Liver (tissue), 9 donors: ENCODE results near the gene KCNK13. TPM values are rescaled to one million over a fixed set of nuclear protein-coding genes. Genes with fewer than 3 reads are reported as not detected.

Source experiments
- DNase-seq: peaks from one replicate; pipeline ENCODE4 v3.0.0-alpha.2; 2017; ENCODE audit warnings: low spot score
- H3K27ac ChIP-seq, 2 donors: one replicate each; pipeline ENCODE4 v1.7.0; 2013; ENCODE audit warnings: inconsistent platforms in 2 of 2, low read length in 2 of 2, control low read depth in 1 of 2, low read depth in 1 of 2, mild to moderate bottlenecking in 1 of 2
- H3K27me3 ChIP-seq, 4 donors: one replicate each; pipeline versions ENCODE4 v1.6.1 to v1.7.0; 2013; ENCODE audit warnings: low read length in 3 of 4, inconsistent platforms in 1 of 4, mild to moderate bottlenecking in 1 of 4, moderate library complexity in 1 of 4; ENCODE audit not compliant: control insufficient read depth in 4 of 4, insufficient read depth in 4 of 4
- H3K36me3 ChIP-seq, 4 donors: one replicate each; pipeline versions ENCODE4 v1.6.1 to v1.7.0; 2013; ENCODE audit warnings: low read length in 3 of 4, mild to moderate bottlenecking in 3 of 4, low read depth in 1 of 4, moderate library complexity in 1 of 4; ENCODE audit not compliant: control insufficient read depth in 4 of 4, insufficient read depth in 3 of 4
- H3K4me1 ChIP-seq, 4 donors: one replicate each; pipeline versions ENCODE4 v1.6.1 to v1.7.0; 2013; ENCODE audit warnings: low read length in 3 of 4, mild to moderate bottlenecking in 3 of 4, moderate library complexity in 1 of 4; ENCODE audit not compliant: control insufficient read depth in 4 of 4, insufficient read depth in 4 of 4
- H3K4me3 ChIP-seq, 3 donors: one replicate each; pipeline versions ENCODE4 v1.6.1 to v1.7.0; 2013; ENCODE audit warnings: low read length in 3 of 3, control low read depth in 1 of 3, low read depth in 1 of 3, mild to moderate bottlenecking in 1 of 3
- H3K9ac ChIP-seq, 2 donors: one replicate each; pipeline ENCODE4 v1.7.0; 2013; ENCODE audit warnings: low read length in 2 of 2, mild to moderate bottlenecking in 2 of 2, moderate library complexity in 2 of 2, control low read depth in 1 of 2, low read depth in 1 of 2
- H3K9me3 ChIP-seq, 4 donors: one replicate each; pipeline versions ENCODE4 v1.6.1 to v1.7.0; 2013; ENCODE audit warnings: low read length in 3 of 4; ENCODE audit not compliant: control insufficient read depth in 4 of 4
- EGR1 ChIP-seq, 2 donors: IDR thresholded peaks; 2 replicates each; pipeline ENCODE4 v1.6.1; 2016 to 2018; ENCODE audit warnings: antibody characterized with exemption in 2 of 2, low read depth in 2 of 2
- FOXA1 ChIP-seq: IDR thresholded peaks from 2 replicates; pipeline ENCODE4 v1.6.1; 2016; ENCODE audit warnings: antibody characterized with exemption
- FOXA2 ChIP-seq: IDR thresholded peaks from 2 replicates; pipeline ENCODE4 v1.6.1; 2016; ENCODE audit warnings: antibody characterized with exemption
- GABPA ChIP-seq, 2 donors: IDR thresholded peaks in 1 of 2; conservative IDR thresholded peaks in 1 of 2; 2 replicates each; pipeline ENCODE4 v1.6.1; 2016; ENCODE audit warnings: antibody characterized with exemption in 2 of 2, mild to moderate bottlenecking in 1 of 2, moderate library complexity in 1 of 2
- HNF4A ChIP-seq, 2 donors: conservative IDR thresholded peaks; 2 replicates each; pipeline ENCODE4 v1.6.1; 2016; ENCODE audit warnings: antibody characterized with exemption in 2 of 2, mild to moderate bottlenecking in 2 of 2
- HNF4G ChIP-seq: IDR thresholded peaks from 2 replicates; pipeline ENCODE4 v1.6.1; 2016; ENCODE audit warnings: antibody characterized with exemption
- NR2F2 ChIP-seq: IDR thresholded peaks from 2 replicates; pipeline ENCODE4 v1.6.1; 2016; ENCODE audit warnings: antibody characterized with exemption
- RAD21 ChIP-seq, 2 donors: IDR thresholded peaks; 2 replicates each; pipeline ENCODE4 v1.6.1; 2016; ENCODE audit warnings: antibody characterized with exemption in 2 of 2, mild to moderate bottlenecking in 2 of 2
- RXRA ChIP-seq, 2 donors: IDR thresholded peaks; 2 replicates each; pipeline ENCODE4 v1.6.1; 2017 to 2018; ENCODE audit warnings: antibody characterized with exemption in 2 of 2, mild to moderate bottlenecking in 1 of 2
- TAF1 ChIP-seq: conservative IDR thresholded peaks from 2 replicates; pipeline ENCODE4 v1.6.1; 2016; ENCODE audit warnings: antibody characterized with exemption, mild to moderate bottlenecking
- YY1 ChIP-seq: IDR thresholded peaks from 2 replicates; pipeline ENCODE4 v1.6.1; 2016; ENCODE audit warnings: antibody characterized with exemption, mild to moderate bottlenecking
- WGBS: extraction: QIAGEN DNeasy Blood & Tissue Kit; methylation state at CpG from one replicate; pipeline ENCODE4 v1.1.7; 2013; 5-methylcytosine and 5-hydroxymethylcytosine counted together
- polyA plus RNA-seq, 2 donors: library from polyadenylated mRNA; stranded (reverse) in 1 of 2; unstranded in 1 of 2; fragments of 200-250 nt in 1 of 2; fragments of >200 nt in 1 of 2; fragmentation: Nextera tagmentation in 1 of 2; extraction: Ambion mirVana in 1 of 2; gene quantifications; one replicate each; pipeline versions ENCODE4 v1.2.1 to v1.2.3, GENCODE V29; 2013 to 2015
- total RNA-seq, 2 donors: library from RNA; depleted of rRNA; stranded (reverse); fragments of >200 nt; gene quantifications; one replicate each; pipeline ENCODE4 v1.2.3, GENCODE V29; 2014
- TF ChIP-seq, protein P1 (sequence below): IDR thresholded peaks from 2 replicates; pipeline ENCODE4 v1.6.1; 2016; ENCODE audit warnings: antibody characterized with exemption
- TF ChIP-seq, protein P2 (sequence below): fragments of 150-350 bp; IDR thresholded peaks from 2 replicates; pipeline ENCODE4 v1.5.1; 2017; ENCODE audit warnings: improper control_type of control experiment, low read depth, low read length; ENCODE audit not compliant: missing input control
- TF ChIP-seq, protein P3 (sequence below): IDR thresholded peaks from 2 replicates; pipeline ENCODE4 v1.6.1; 2016; ENCODE audit warnings: antibody characterized with exemption, mild to moderate bottlenecking
- TF ChIP-seq, protein P4 (sequence below): IDR thresholded peaks from 2 replicates; pipeline ENCODE4 v1.6.1; 2016; ENCODE audit warnings: antibody characterized with exemption
- donor health status: healthy.
- donor health status: healthy.
- donor health status: healthy.
- donor health status: healthy.
- donor health status: healthy.

KCNK13 gene
- total and polyA plus RNA-seq, 4 donors: 0.25 to 0.61 (median 0.38) TPM; not detected in 1

DNA sequence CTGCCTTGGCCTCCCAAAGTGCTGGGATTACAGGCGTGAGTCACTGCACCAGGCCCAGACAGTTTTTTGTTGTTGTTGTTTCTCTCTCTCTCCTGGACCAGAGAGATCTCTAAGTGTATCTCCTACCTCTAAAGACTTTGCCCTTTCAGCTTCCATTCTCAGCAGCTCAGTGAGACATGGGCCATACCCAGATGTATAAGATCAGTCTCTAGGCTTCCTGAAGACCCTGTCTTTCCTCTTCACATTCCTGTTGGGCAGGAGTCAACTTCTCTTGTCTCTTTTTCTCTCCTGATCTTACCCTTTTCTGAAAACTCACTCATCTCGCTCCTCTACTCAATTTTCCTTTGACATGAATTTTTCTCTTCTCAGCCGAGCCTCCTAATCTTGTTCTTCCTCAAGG lies 42.0 kb downstream of the KCNK13 start:
- DNase-seq: no peak
- H3K27ac ChIP-seq: no peak overlapping the region
- WGBS: 88% methylated on average over 3 of the region's 3 CpGs
- no peaks in the 10 kb centered on the region for H3K9me3 ChIP-seq
- TF ChIP-seq TAF1 (no peak), YY1 (no peak), RAD21 (IDR thresholded peaks at IDR 0.05) (no peak), FOXA2 (no peak), GABPA (IDR thresholded peaks at IDR 0.05 in 1 of 2, conservative IDR thresholded peaks at IDR 0.05 in 1 of 2) (no peak), EGR1 (IDR thresholded peaks at IDR 0.05; ENCODE audit: low read depth in 2 of 2) (no peak), RXRA (IDR thresholded peaks at IDR 0.05) (no peak)
- TF ChIP-seq, protein P1, sequence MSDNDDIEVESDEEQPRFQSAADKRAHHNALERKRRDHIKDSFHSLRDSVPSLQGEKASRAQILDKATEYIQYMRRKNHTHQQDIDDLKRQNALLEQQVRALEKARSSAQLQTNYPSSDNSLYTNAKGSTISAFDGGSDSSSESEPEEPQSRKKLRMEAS: no peak
- TF ChIP-seq, protein P2, sequence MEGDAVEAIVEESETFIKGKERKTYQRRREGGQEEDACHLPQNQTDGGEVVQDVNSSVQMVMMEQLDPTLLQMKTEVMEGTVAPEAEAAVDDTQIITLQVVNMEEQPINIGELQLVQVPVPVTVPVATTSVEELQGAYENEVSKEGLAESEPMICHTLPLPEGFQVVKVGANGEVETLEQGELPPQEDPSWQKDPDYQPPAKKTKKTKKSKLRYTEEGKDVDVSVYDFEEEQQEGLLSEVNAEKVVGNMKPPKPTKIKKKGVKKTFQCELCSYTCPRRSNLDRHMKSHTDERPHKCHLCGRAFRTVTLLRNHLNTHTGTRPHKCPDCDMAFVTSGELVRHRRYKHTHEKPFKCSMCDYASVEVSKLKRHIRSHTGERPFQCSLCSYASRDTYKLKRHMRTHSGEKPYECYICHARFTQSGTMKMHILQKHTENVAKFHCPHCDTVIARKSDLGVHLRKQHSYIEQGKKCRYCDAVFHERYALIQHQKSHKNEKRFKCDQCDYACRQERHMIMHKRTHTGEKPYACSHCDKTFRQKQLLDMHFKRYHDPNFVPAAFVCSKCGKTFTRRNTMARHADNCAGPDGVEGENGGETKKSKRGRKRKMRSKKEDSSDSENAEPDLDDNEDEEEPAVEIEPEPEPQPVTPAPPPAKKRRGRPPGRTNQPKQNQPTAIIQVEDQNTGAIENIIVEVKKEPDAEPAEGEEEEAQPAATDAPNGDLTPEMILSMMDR: no peak
- TF ChIP-seq, protein P3, sequence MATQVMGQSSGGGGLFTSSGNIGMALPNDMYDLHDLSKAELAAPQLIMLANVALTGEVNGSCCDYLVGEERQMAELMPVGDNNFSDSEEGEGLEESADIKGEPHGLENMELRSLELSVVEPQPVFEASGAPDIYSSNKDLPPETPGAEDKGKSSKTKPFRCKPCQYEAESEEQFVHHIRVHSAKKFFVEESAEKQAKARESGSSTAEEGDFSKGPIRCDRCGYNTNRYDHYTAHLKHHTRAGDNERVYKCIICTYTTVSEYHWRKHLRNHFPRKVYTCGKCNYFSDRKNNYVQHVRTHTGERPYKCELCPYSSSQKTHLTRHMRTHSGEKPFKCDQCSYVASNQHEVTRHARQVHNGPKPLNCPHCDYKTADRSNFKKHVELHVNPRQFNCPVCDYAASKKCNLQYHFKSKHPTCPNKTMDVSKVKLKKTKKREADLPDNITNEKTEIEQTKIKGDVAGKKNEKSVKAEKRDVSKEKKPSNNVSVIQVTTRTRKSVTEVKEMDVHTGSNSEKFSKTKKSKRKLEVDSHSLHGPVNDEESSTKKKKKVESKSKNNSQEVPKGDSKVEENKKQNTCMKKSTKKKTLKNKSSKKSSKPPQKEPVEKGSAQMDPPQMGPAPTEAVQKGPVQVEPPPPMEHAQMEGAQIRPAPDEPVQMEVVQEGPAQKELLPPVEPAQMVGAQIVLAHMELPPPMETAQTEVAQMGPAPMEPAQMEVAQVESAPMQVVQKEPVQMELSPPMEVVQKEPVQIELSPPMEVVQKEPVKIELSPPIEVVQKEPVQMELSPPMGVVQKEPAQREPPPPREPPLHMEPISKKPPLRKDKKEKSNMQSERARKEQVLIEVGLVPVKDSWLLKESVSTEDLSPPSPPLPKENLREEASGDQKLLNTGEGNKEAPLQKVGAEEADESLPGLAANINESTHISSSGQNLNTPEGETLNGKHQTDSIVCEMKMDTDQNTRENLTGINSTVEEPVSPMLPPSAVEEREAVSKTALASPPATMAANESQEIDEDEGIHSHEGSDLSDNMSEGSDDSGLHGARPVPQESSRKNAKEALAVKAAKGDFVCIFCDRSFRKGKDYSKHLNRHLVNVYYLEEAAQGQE: no peak
- TF ChIP-seq, protein P4, sequence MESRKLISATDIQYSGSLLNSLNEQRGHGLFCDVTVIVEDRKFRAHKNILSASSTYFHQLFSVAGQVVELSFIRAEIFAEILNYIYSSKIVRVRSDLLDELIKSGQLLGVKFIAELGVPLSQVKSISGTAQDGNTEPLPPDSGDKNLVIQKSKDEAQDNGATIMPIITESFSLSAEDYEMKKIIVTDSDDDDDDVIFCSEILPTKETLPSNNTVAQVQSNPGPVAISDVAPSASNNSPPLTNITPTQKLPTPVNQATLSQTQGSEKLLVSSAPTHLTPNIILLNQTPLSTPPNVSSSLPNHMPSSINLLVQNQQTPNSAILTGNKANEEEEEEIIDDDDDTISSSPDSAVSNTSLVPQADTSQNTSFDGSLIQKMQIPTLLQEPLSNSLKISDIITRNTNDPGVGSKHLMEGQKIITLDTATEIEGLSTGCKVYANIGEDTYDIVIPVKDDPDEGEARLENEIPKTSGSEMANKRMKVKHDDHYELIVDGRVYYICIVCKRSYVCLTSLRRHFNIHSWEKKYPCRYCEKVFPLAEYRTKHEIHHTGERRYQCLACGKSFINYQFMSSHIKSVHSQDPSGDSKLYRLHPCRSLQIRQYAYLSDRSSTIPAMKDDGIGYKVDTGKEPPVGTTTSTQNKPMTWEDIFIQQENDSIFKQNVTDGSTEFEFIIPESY: no peak
- H3K4me1 ChIP-seq: no peaks in the 10 kb centered on the region
- no peaks in the 10 kb centered on the region for H3K27me3 ChIP-seq
- H3K9ac ChIP-seq: no peak overlapping the region
- H3K4me3 ChIP-seq: no peak overlapping the region
- no peaks in the 10 kb centered on the region for H3K36me3 ChIP-seq

DNA sequence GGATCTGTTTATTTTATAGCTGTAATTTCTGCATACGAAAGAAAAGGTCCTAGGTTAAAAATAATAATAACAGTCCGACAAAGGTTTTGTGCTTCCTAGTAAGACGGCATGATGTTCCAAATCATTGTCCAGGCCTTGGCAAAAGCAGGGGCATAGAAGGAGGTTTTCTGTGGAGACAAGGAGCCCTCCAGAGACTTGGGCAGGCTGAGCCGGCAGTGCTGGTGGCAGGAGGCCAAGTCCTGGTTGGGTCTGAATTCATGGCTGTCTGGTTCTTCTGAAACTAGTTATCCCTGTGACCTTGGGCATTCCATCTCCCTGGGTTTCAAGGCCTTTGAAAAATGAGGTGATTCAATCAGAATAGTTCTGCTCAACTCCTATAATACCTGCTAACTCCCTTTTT lies 44.0 kb downstream of the KCNK13 start:
- H3K27ac ChIP-seq: no peak overlapping the region
- no peaks in the 10 kb centered on the region for H3K27me3 ChIP-seq
- H3K9ac ChIP-seq: no peak overlapping the region
- H3K4me1 ChIP-seq: no peaks in the 10 kb centered on the region
- no peak for DNase-seq
- H3K9me3 ChIP-seq: no peaks in the 10 kb centered on the region
- no peak overlapping the region for H3K4me3 ChIP-seq
- no peaks in the 10 kb centered on the region for H3K36me3 ChIP-seq
- WGBS: 88% methylated on average over 4 of the region's 4 CpGs
- TF ChIP-seq, protein P2: no peak
- TF ChIP-seq HNF4A (conservative IDR thresholded peaks at IDR 0.05) (no peak), YY1 (no peak), FOXA1 (no peak), HNF4G (no peak), FOXA2 (no peak), NR2F2 (no peak), EGR1 (IDR thresholded peaks at IDR 0.05; ENCODE audit: low read depth in 2 of 2) (no peak), RAD21 (IDR thresholded peaks at IDR 0.05) (no peak), TAF1 (no peak)
- TF ChIP-seq, protein P4: no peak
- TF ChIP-seq, protein P3: no peak
